ENCODE results near the gene STRN3. TPM values are rescaled to one million over a fixed set of nuclear protein-coding genes. Genes with fewer than 3 reads are reported as not detected.
"Not testable (repeated sequence)": the region's sequence is repeated elsewhere in the genome, so short reads cannot be mapped to it uniquely, and the experiment has no call there.

The STRN3 gene
- total RNA-seq, 1 experiment from 2014 or later: 36.6 TPM

DNA sequence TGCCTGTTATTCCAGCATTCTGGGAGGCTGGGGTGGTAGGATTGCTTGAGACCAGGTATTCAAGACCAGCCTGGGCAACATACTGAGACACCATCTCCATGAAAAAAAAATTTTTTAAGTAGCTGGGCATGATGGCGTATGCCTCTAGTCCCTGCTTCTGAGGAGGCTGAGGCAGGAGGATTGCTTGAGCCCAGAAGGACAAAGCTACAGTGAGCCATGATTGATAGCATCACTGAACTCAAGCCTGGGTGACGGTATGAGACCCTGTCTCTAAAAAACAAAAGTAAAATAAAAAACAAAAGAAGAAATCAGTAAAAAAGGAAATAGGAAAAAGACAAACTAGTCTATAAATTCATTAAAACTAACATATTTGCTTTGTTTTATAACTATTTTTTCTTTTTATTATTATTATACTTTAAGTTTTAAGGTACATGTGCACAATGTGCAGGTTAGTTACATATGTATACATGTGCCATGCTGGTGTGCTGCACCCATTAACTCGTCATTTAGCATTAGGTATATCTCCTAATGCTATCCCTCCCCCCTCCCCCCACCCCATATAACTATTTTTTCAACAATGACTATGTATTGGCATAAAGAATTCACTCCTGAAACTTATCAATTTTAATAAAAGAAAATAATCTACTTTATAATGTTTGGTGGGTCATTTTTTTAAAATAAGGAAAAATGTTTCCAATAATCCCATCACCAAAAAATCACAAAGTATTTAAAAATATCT is 16.2 kb downstream of the STRN3 start:
- intact Hi-C loops (cut with micrococcal nuclease): no loop called here
- no peak overlapping the region for H3K4me3 Mint-ChIP-seq (ENCODE audit: unreplicated experiment)
- no peaks in the 10 kb centered on the region for H3K27me3 Mint-ChIP-seq (ENCODE audit: insufficient read depth, unreplicated experiment)
- peaks cover 37% of the 10 kb centered on the region for H3K36me3 Mint-ChIP-seq (ENCODE audit: insufficient read depth, unreplicated experiment)
- no peak for DNase-seq (ENCODE audit: unreplicated experiment)
- TF ChIP-seq, protein P1, sequence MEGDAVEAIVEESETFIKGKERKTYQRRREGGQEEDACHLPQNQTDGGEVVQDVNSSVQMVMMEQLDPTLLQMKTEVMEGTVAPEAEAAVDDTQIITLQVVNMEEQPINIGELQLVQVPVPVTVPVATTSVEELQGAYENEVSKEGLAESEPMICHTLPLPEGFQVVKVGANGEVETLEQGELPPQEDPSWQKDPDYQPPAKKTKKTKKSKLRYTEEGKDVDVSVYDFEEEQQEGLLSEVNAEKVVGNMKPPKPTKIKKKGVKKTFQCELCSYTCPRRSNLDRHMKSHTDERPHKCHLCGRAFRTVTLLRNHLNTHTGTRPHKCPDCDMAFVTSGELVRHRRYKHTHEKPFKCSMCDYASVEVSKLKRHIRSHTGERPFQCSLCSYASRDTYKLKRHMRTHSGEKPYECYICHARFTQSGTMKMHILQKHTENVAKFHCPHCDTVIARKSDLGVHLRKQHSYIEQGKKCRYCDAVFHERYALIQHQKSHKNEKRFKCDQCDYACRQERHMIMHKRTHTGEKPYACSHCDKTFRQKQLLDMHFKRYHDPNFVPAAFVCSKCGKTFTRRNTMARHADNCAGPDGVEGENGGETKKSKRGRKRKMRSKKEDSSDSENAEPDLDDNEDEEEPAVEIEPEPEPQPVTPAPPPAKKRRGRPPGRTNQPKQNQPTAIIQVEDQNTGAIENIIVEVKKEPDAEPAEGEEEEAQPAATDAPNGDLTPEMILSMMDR (IDR thresholded peaks at IDR 0.05; ENCODE audit: unreplicated experiment): no peak
- ChIA-PET POLR2A (interaction anchor here (0.7 to 1.1 kb wide), 2 partner anchors 11 to 77 kb away, joined by 3 read pairs; no protein-coding TSS in a partner anchor), CTCF (interaction anchor here (0.6 kb wide), 1 partner anchor 72 kb away, joined by 3 read pairs; no protein-coding TSS in a partner anchor)
- no peaks in the 10 kb centered on the region for H3K9me3 Mint-ChIP-seq (ENCODE audit: unreplicated experiment)
- no peak overlapping the region for H3K27ac Mint-ChIP-seq (ENCODE audit: low read depth, unreplicated experiment)
- no peaks in the 10 kb centered on the region for H3K4me1 Mint-ChIP-seq (ENCODE audit: insufficient read depth, unreplicated experiment)
- BruUV-seq (replicated peaks): no TSS peak

DNA sequence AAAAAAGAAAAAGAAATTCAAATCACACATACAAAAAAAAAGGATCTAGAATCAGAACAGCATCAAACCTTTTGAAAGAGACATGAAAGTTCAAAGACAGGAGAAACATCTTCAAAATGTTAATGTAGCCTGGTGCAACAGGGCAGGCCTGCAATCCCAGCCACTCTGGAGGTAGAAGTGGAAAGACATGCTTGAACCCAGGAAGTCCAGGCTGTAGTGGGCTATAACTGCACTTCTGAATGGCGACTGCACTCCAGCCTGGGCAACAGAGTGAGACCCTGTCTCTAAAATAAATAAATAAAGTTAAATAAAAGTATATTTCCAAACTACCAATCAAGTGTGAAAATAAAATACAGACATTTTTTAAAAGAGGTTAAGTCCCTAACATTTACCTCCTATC is 19.5 kb downstream of the STRN3 start:
- ChIA-PET CTCF (interaction anchor here (1.5 kb wide), 1 partner anchor 18 kb away, joined by 6 read pairs; no protein-coding TSS in a partner anchor), POLR2A (no interaction called here)
- no TSS peak for BruUV-seq (replicated peaks)
- TF ChIP-seq, protein P1 (IDR thresholded peaks at IDR 0.05; ENCODE audit: unreplicated experiment): no peak
- H3K27ac Mint-ChIP-seq (ENCODE audit: low read depth, unreplicated experiment): no peak overlapping the region
- H3K4me3 Mint-ChIP-seq (ENCODE audit: unreplicated experiment): no peak overlapping the region
- DNase-seq (ENCODE audit: unreplicated experiment): no peak
- H3K4me1 Mint-ChIP-seq (ENCODE audit: insufficient read depth, unreplicated experiment): no peaks in the 10 kb centered on the region
- intact Hi-C loops (cut with micrococcal nuclease): no loop called here
- H3K27me3 Mint-ChIP-seq (ENCODE audit: insufficient read depth, unreplicated experiment): no peaks in the 10 kb centered on the region
- H3K36me3 Mint-ChIP-seq (ENCODE audit: insufficient read depth, unreplicated experiment): peaks cover 53% of the 10 kb centered on the region
- H3K9me3 Mint-ChIP-seq (ENCODE audit: unreplicated experiment): no peaks in the 10 kb centered on the region

DNA sequence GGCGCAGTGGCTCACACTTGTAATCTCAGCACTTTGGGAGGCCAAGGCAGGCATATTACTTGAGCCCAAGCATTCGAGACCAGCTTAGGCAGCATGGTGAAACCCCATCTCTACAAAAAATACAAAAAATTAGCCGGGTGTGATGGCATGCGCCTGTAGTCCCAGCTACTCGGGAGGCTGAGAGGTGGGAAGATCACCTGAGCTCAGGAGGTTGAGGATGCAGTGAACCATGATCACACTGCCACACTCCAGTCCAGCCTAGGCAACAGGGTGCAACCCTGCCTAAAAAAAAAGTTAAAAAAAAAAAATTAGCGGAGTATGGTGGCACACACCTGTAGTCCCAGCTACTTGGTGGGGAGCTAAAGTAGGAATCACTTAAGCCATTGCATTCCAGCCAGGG is 22.2 kb downstream of the STRN3 start:
- H3K36me3 Mint-ChIP-seq (ENCODE audit: insufficient read depth, unreplicated experiment): peaks cover 57% of the 10 kb centered on the region
- H3K27ac Mint-ChIP-seq (ENCODE audit: low read depth, unreplicated experiment); H3K4me1 Mint-ChIP-seq (ENCODE audit: insufficient read depth, unreplicated experiment); H3K9me3 Mint-ChIP-seq (ENCODE audit: unreplicated experiment); intact Hi-C loops (cut with micrococcal nuclease); H3K4me3 Mint-ChIP-seq (ENCODE audit: unreplicated experiment); DNase-seq (ENCODE audit: unreplicated experiment); H3K27me3 Mint-ChIP-seq (ENCODE audit: insufficient read depth, unreplicated experiment); BruUV-seq (replicated peaks): not testable (repeated sequence)
- ChIA-PET CTCF (interaction anchor here (0.6 kb wide), 1 partner anchor 49 kb away, joined by 3 read pairs; no protein-coding TSS in a partner anchor), POLR2A (interaction anchor here (1.8 kb wide), 1 partner anchor 22 kb away, joined by 4 read pairs; the partner anchor contains the start of gene STRN3)

DNA sequence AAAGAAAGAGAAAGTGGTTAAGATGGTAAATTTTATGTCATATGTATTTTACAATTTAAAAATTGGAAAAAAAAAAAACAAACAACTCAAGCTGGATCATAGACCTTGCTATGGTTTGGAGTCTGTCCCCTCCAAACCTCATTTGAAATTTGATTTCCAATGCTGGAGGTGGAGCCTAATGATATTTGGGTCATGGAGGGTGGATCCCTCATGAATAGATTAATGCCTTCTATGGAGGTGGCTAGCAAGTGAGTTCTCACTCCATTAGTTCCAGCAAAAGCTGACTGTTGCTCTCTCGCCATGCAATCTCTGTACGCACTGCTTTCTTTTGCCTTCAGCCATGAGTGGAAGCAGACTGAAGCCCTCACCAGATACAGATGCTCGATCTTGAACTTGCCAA is 22.9 kb downstream of the STRN3 start:
- POLR2A ChIA-PET: interaction anchor here (1.6 to 1.8 kb wide), 2 partner anchors 21 to 23 kb away, joined by 4 to 5 read pairs; partner anchors contain the start of gene STRN3
- TF ChIP-seq, protein P1 (IDR thresholded peaks at IDR 0.05; ENCODE audit: unreplicated experiment): no peak
- intact Hi-C loops (cut with micrococcal nuclease): no loop called here
- no peak overlapping the region for H3K27ac Mint-ChIP-seq (ENCODE audit: low read depth, unreplicated experiment)
- no peaks in the 10 kb centered on the region for H3K9me3 Mint-ChIP-seq (ENCODE audit: unreplicated experiment)
- no TSS peak for BruUV-seq (replicated peaks)
- no peak overlapping the region for H3K4me3 Mint-ChIP-seq (ENCODE audit: unreplicated experiment)
- no peaks in the 10 kb centered on the region for H3K4me1 Mint-ChIP-seq (ENCODE audit: insufficient read depth, unreplicated experiment)
- no peaks in the 10 kb centered on the region for H3K27me3 Mint-ChIP-seq (ENCODE audit: insufficient read depth, unreplicated experiment)
- peaks cover 62% of the 10 kb centered on the region for H3K36me3 Mint-ChIP-seq (ENCODE audit: insufficient read depth, unreplicated experiment)
- CTCF ChIA-PET: interaction anchor here (0.6 to 1.2 kb wide), 2 partner anchors 24 to 50 kb away, joined by 3 read pairs; no protein-coding TSS in a partner anchor
- DNase-seq (ENCODE audit: unreplicated experiment): no peak

Measured in MCF 10A (cell line).